HG03025 (cell line): Measurements from ENCODE around the gene RNFT2.

Experiments
- ATAC-seq: cut with Tn5 transposase; IDR thresholded peaks from one replicate; pipeline ENCODE4 v1.9.1; 2021; ENCODE audit warnings: mild to moderate bottlenecking, moderate library complexity; ENCODE audit not compliant: unreplicated experiment, low FRiP score

Gene RNFT2

DNA sequence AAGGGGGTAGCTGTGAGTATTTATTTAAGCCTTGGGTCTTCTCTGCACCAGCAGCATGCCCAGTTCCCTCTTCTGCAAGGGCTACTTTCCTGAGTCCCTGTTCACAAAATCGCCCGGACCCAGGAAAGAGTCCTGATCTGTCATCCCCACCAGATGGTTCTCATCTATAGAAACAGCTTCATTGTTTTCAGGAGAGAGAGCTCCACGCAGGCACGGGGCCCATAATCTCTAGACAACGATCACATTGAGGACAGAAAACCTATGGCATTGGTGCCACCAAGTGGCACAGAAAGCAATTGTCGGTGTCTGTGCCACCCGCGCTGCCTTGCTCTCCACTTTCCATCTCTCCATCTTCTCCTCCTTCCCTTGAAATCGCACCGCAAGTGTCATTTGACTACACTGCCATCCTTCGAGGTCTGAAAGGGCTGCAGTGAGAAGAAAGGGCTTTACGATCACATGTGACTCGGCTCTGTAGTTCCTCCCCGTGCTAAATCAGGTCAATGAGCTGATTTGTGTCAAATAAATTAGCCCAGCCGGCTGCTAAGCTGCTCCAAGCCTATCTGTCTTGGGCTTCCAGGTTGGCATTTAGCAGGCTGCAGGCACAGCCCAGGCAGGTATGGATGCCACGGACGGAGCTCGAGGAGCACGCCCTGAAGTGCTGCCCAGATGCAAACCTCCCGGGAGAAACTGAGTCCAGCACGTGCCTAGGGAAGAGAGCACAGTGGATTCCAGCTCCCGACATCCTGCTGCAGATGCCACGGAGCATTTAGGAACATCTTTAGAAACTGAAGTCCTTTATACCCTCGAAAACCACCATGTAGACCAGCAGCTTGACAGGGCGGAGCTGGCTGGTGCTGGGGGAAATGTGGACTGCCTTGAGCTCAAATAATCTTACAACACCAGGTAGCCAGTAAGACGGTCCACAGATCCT lies 29.0 kb upstream of the RNFT2 start:
- no peak for ATAC-seq

DNA sequence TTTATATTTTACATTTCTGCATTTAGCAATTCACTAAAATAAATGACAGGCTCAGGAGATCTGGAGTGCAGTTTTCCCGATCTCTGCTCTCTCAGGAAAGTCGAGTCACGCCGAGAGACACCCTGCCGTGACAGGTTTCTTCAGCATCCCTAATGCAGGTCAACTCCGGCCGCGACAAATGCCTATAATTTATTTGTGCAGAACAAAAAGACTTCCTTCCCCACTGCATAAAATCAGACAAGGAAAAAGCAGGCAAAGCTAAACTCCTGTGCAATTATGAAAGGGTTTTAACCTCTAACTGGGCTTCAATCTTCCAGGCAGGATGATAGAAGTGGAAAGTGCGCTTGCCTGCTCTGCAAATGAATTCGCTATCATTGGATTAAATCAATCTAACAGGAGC lies 28.3 kb upstream of the RNFT2 start:
- no peak for ATAC-seq

DNA sequence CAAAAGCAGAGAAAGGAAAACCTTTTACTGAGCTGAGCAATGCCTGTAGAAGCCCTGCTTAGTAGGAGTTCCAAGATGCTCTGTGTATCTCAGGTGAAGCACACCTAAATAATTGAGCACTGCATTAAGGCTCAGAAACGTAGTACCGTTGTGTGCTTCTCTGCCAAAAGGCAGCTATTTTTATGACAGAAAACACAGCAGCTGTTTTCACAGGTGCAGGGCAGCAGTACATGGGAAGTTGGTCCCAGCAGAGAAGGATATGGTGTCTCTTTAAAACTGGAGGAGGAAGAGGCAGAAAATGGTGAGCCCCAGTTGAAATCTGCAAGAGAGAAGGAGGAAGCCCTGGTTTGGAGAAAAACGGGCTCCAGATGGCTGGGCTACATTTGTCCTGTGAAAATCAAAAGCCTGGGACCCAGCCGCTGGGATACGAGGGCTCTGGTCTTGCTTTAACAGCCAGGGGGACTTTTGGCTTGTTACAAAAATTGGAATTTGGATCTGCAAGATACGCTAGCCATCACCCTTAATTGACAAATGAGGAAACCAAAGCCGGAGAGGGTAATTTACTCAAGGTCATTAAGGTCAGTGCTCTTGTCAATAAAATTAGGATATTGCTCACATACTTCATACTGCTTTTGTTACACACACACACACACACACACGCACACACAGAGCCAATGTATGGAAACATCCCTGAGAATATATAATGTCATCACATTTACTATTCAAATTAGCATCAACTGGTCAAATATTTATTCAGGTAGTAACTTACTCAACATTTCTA lies 27.6 kb upstream of the RNFT2 start:
- no peak for ATAC-seq

DNA sequence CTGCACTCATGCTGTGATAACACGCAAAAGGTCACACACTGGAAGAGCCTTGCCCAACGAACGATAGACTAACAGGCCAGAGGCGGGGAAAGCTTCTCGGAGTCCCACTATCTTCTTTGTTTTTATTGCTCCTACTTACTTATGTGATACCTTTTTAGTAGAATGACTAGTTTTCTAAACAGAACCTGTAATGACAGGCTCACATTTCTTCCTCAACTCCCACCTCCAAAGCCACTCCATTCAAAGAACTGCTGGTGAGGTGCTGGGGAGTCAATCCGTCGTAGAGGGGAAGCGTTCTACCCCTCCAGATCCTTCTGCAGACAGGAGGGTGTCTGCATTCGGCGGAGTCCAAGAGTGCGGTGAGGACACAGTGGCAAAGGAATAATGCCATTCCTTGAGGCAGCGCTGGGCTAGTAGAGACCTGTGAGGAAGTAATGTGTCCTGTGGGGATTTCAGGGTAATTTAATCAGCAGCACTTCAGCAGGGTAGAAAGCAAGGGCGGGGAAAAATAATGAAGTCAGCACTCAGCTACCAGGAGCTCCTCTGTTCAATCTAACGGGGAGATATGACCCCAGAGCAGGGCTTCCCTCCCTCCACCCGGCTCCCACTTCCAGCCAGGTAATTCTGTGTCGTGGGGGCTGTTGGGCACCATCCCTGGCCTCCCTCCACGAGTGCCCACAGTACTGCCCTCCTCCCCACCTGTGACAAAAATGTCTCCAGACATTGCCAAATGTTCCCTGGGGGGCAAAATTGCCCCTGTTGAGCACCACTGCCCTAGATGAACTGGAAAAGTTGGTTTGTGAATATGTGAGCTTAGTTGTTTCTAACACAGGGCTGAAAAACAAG lies 25.4 kb upstream of the RNFT2 start:
- ATAC-seq = no peak

DNA sequence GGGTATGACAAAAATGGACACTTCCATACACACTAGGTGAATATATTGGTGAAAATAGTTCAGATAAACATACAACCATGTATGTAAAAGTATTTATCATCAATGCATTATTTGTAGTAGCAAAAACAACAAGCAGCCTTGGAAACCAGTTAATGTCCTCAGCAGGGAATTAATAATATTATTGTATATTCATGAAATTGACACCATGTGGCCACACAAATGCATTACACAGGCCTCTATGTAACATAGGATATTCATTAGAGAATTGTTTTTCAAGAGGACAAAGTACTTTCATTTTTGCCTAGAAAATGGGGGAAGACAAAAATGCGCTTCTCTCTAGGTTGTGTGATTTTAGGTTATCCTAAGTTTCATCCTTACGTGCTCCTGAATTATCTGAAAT lies 24.6 kb upstream of the RNFT2 start:
- ATAC-seq = no peak

DNA sequence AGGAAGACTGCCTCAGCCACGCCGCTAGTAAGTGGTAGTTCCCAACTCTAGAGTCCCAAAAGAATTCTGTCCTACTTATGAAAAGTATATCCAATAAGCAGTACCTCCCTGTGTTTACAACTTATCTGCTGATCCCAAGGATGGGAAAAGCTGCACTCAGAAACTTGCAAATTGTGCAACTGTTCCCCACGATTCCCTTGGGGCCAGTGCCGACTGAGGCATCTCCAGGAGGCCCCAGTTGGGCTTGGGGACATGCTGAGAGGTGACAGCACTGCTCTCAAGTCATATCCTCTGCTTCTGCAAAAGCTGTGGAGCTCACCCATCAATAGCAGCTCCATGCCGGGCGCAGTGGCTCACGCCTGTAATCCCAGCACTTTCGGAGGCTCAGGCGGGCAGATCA lies 23.9 kb upstream of the RNFT2 start:
- no peak for ATAC-seq

DNA sequence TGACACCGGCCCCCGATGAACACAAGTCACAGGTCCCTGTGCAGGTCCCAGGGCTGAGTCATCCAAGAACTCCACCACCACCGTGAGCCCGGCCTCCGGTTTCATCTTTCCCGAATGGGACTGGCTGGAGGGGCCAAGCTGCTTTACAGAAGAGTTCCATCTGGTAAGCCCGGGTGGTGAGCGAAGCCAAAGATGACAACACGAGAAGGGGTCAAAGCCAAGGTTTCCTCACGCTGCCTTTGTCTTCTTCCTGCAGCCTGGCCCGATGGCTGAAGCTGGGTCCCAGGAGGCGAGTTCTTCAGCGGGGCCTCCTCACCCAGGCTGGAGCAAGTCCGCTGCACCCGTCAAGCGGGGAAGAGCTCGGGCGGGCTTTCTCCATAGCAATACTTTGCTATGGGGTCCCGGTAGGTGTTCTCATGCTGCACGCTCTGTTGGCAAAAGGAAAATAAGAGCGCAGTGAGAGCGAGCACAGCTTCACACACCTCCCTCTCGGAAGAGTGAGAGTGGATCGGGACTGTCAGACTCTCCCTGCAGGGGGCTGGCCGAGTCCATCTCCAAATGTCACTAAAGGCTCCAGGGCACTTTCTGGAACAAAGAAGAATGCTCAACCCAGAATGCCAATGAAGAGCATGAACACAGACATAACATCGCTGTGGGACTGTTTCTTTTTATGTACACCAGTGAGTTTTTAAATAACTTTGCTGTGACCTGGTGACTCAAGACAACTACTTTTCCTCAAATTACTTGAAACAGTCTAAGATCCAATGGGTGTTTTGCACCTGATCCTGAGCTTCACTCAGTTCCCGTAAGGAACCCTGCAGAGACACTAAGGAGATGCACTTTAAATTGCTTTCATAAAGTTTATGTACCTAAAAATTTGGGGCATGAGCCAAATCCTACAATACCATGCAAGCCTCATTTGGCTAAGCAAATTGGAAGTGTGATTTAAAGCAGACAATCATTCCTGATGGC lies 20.4 kb upstream of the RNFT2 start:
- no peak for ATAC-seq

DNA sequence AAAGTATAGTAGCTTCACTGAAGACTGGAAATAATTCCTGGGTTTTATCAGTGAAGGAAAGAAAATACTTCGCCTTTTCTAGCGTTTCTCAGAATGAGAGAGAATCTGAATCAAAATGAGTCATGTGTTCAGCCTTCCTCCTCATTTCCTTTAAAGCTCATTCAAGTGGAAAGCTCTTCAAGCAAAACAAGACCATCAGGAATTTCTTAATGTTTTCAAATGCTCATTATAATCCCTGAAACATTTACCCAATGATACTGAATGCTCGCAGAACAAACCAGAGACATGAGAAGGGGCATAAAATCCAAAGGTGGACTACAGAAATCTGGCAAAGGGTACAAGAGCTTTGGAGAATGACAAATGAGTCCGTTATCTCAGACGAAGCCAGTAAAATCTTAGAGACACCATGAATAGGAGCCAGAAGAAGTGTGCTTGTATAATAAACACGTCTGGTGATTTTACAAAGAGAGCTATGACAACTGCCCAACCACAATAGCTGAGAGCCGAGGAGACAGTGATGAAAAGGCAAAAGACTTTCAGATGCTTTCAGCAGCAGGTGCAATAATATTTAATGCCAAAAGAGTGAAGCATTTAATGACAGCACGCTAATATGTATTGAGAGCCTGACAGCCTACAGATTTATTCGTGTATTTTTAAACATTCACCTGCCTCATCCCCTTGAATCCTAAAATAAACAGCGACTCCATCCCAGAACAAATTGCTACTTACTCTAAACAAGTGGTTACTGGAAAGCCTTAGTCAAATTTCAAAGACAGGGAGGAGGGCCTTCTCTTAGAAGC lies 19.3 kb upstream of the RNFT2 start:
- ATAC-seq = no peak

DNA sequence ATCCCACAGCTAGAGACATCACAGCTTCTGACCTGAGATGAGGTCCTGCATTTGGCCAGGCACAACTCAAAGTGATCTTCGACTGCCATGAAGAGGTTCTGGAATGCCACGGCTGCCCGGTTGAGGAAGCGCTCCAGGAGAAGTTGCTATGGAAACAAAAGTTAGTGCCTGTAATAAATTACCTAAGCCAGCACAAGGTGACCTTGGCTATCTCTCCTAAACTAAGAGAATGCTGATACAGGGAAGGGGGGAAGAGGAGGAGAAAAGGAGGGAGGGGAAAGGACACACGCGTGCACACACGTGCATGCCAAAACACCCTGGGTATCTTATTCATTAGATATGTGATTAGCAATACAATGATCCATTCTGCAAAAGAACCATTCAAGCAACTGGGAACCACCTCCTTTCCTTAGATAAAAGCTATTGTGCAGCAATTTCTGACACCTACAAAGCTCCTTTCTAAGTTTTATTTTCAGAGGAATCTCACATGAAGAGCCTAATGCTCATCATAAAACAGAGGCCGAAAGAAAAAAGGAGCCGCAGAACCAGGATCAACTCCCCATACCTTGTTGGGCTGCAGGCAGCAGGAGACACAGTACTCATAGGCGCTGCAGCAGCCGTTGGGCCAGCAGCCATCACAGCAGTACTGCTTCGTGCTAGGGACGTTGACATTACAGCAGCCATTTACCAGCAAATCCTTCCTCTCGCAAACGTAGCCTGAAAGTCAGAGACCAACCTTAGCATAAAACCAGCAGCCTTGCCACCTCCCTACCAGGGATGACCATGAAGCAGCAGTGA lies 18.2 kb upstream of the RNFT2 start:
- no peak for ATAC-seq

DNA sequence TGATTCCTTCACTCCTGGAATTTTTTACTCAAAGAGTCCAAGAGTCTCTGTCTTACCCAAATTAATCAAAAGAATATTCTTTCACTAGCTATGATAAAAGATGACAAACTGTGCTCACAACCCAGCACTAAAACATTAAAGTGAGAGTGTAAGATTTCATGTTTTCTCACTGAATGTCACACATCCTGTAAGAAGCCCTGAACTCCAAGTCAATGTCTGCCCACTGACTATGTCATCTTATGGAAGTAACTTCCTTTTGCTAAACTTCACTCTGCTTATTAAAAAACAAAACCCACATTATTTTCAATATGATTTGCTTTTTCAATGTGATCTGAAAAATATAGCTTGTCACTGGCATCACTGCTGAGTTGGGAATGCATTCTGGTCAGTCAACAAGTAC lies 15.9 kb upstream of the RNFT2 start:
- no peak for ATAC-seq

DNA sequence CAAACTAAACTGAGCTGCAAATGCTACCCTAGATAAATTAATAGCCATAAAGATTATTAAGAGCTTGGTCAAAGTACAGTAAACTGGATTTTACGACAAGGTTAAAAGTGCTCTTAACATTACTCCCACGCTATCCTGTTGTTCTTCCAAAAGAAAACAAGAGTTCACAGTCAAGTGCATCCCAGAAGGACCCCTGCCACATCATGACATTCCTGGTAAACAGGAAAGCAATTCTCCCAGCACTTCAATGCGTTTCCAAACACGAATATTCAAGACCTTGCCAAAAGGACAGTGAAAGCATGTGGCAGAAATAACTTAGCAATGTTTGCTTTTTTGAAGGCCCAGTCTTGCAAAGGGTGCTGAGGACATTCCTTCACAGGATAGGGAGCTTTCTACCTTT lies 11.4 kb upstream of the RNFT2 start:
- ATAC-seq = no peak

DNA sequence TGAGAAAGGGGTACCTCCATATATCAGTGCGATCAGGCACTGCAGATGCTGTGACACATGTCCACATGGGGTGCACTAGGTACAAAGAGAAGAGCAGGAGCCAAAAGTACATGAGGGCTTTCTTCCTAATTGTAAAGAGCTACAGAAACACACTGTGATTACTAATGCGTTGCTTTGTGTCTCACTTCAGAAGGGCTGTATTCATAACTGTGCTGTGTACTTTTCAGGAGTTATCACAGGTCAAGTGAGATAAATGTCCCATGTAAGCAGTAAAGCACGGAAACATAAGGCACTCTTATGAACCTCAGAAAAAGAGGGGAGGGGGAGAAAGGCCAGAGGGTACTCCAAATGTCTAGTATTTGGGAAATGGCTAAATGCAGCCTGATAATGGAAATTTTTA lies 10.9 kb upstream of the RNFT2 start:
- no peak for ATAC-seq

DNA sequence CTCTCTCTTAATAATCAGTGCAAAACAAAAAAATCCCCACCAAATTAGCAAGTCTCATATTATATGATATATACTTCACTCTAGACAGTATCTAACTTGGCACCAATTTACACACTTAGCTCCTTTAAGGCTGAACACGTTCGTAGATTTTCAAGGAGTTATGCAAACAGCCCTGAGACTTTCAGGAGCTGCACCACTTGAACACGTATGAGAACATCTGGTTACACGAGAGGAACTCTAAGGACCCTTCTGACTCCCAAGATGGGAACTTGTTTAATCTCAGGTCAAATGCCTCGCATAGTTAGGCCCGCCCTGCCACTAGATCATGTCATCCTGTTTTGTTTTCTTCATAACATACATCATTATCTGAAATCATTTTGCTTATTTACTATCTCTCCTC lies 10.2 kb upstream of the RNFT2 start:
- ATAC-seq = no peak

DNA sequence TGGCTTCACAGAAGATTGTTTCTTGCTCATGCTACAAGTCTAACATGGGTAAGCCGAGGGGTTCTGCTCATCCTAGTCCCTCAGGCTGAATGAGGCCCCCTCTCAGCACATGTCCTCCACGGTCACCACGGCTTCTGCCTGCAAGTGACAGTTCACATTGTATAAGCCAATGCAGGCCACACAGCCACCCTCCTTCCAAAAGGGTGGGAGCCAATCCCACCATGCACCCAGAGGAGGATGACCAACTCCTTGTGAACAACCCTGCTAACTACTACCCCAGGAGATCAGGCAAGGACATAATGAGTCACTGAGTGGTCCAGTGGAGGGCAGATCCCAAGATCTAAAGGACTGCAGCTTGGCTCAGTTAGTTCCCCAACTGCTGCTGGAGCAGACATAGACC lies 6.3 kb upstream of the RNFT2 start:
- ATAC-seq = no peak

DNA sequence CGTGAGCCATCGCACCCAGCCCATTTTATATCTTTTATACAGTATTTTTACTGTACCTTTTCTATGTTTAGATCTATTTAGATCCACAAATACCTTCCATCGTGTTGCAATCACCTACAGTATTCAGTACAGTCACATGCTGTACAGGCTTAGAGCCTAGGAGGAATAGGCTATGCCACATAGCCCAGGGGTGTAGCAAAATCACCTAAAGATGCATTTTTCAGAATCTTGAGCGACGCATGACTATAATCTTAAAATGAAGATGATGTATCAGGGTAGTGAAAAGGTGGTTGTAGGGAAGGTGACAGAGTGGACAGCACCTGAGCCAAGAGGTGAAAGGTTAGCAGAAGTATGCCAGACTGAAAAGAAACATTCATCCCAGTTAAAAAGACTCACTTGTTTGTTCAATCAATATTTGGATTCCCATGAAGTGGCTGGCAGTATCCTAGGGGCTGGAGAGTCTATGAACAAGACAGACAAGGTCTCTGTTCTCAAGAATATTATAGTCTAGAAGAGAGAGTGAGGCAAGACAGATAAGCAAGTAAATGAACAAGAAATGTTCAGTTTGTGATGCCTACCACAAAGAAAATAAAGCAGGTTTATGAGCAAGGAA lies 3.9 kb upstream of the RNFT2 start:
- no peak for ATAC-seq

DNA sequence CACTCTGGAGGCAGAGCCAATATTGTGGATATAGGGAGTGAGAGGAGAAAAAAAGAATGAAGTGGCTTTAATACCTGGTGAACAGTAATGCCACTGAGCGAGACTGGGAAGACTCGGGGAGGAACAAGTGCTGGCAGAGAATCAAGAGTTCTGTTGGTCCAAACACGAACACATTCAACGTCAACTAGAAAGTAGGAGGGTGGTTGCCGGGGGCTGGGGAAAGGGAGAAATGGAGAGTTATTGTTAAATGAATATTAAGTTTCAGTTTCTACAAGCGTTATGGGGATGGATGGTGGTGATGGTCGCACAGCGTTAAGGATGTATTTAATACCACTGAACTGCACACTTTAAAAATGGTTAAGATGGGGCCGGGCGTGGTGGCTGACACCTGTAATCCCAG lies 3.0 kb upstream of the RNFT2 start:
- ATAC-seq = no peak

DNA sequence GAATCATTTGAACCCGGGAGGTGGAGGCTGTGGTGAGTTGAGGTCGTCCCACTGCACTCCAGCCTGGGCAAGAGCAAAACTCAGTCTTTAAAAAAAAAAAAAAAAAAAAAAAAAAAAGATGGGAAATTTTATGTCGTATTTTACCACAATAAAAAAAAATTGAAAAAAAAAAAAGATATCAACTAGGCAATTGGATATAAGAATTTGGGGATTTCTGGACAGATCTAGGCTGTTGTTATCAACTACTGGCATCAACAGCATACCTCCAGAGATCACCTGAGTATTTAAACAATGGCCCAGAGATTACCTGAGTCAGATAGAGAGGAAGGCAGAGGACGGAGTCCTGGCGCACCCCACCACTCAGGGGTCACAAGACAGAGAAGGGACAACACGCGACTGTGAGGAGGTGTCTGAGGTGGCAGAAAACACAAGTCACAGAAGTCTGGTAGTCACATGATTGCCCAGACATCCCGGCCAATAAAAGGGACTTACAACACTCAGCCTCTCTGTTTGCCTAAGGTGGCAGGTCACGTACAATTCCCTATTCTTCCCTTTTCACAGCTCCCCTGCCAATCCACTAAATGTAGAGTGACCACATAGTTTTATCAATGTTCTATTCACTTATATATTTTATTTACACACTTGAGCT lies 2.0 kb upstream of the RNFT2 start:
- no peak for ATAC-seq
